GM19239 (cell line): ENCODE results near the gene RNASE12.
"Not testable (repeated sequence)": the region's sequence is repeated elsewhere in the genome, so short reads cannot be mapped to it uniquely, and the experiment has no call there.

Experiments used
- DNase-seq: peaks from one replicate; pipeline ENCODE4 v3.0.0; 2011; ENCODE audit warnings: low spot score; ENCODE audit not compliant: insufficient read length
- FAIRE-seq: peaks from 2 replicates; lab custom pipeline; 2011; peaks lifted over from hg19 to GRCh38; lab: Jason Lieb, UNC

Gene RNASE12, protein sequence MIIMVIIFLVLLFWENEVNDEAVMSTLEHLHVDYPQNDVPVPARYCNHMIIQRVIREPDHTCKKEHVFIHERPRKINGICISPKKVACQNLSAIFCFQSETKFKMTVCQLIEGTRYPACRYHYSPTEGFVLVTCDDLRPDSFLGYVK

DNA sequence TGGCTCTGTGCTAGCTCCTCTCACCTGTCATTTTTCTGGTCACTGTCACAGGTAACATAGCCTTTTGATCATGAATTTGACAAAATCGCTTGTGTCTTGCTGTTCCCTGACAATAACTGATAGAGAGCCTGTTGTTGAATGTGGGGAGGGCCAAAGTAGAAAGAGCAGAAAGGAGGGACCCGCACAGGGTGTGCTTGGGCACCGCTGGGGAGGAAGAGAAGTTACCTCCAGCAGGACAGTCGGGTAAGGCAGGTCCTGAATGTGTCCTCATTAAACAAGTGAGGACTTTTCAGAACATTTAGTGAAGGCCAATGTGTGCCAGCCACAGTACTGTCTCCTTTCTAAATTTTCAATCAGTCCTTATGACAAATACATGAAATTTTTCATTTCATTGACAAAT, at the start of gene RNASE12:
TSS of gene RNASE12 (minus strand) at position 142 of the 400 bp plus-strand sequence. CDS start 653 bp downstream, outside the sequence.
- DNase-seq (no peak), FAIRE-seq (no peak)

DNA sequence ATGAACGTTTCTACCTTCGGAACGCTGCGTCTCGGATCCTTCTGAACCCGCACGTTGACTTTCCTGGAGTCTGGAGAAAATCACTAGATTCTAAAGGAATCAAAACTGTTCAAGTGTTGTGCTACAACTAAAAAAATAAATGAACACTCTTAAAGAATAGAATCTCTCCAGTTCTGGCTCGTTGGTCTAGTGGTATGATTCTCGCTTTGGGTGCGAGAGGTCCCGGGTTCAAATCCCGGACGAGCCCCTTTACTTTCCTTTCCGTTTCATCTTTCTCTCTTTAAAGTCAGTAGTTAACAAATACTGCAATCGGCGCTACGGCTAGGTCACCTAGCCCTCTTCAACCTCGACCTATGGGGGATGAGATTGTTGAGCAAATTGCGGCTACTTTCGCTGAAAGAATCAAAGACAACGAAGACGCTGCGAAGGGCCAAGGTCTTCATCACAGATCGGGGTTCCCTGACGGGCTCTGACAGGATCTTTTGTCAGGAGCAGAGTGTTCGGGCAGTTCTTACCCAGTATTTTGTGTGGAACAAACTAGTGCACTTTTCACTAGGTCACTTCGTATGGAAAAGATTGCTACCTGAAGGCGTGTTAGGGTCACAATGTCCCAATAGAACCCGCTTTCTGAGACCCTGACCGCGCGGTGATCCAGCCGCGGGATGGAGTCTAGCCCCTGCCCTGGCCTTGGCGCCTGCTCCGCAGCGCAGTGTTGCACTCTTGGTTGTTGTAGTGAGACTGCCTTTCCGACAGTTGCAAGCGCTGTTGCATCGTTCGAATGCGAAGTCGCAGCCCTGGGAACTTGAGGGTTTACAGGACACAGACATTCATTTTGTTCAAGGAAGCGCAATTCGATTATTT, 41.9 kb upstream of the RNASE12 start:
- peak; percentile 90 for FAIRE-seq
- DNase-seq, result peak; percentile 69

DNA sequence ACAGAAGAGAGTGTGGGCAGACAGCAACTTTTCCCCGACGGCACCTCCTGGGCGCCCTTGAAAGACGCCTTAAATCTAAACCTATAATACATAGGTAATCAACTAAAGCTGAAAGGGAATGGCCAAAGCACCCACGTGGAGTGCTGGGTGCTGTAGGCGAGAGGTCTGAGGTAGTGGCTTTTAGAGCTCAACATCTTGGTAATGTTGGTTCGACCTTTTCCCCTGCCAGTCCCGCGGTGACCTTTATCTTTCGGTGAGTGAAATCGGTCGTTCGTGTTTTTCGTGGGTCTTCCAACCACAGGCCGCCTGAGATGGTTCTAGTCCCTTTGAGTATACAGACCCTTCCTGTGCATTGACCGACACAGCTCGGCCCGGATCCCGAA, 41.3 kb upstream of the RNASE12 start:
- DNase-seq, result no peak
- FAIRE-seq, result peak; percentile 65

DNA sequence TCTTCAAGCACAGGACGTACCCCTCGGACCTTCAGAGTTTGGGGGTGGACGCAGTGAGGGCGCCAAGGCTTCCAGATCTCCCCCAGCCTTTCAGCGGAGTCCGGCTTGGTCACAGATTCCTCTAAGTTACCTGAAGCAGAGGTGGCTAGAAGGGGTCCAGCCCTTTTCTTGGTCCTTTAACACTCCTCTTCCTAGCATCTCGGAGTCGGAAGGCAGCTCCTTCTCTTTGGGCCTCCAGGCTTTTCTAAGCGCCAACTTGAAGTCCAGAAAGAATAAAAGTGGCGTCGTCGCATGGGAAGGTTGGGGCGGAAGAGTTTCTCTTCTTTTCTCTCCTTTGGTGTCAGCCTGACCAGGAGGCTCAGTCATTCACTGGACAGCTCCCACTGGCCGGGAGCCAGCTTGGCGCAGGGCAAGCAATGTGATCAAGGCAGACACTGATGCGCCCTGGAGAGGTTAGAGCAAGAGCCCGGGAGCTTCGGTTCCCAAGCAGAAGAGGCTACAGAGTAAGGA, 40.8 kb upstream of the RNASE12 start:
- FAIRE-seq (peak; percentile 49), DNase-seq (no peak)

DNA sequence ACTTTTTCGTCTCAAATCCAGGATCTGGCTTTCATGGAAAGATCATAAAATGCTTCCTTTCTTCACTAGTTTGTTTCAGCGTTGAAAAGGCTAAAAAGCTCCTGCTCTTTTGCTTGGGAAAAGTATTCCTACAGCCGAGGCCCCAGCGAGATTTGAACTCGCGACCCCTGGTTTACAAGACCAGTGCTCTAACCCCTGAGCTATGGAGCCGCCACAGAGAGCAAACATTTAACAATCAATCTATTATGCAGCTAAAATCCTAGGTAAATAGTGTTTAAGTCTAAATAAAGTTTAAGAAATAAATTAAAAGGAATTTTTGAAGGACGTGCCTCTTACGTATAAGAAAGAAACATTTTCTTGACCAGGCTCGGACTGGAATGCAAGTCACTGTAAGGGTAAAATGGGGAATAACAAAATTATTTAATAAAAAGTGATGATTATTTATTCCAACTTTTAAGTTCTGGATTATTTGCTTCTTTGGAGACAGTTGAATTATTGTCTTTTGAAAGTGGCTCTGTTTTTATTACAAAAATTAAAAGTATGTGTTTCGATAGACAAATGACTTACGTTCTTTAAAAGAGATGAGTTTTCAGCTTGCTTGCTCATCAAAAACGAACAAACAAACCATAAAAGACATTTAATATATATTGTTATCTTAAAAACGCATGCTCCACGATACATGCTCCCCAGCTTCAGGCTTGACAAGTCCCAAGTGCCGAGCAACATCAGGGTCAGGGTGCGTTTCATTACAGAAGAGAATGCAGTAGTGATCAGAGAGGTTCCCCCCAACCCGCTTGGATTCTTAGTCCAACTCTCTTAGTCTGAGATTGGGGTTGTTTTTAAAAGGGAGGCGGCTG, 40.1 kb upstream of the RNASE12 start:
- DNase-seq (no peak), FAIRE-seq (peak; percentile 77)

DNA sequence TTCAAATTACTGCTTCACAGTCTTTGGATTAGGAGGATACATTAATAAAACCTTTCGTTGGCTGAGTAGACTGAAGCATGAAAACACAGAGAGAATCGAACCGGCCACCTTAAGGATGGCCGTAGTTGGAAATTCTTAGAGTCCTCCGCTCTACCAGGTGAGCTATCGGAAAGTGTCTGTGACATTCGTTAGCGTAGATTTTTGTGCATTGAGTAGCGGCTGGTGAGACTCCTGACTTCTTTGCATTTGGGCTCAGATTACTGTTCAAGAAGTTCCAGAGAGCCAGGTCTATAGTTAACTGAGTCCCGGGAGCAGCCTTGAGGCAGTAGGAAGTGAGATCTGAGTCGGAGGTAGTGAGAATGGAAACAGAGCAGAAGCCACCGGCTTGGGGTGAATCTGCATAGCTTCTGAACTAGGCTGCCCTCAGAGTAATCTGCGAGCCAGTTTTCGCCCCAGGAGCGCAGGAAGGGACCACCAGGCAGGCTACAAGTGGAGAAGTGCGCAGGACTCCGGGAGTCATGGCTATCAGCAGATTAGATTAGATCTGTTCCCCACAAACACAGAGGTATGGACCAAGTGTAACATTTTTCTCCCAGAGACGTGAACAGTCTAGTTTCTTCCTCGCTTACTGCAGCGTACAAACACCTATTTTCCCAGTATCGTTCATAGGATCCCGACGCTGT, 39.3 kb upstream of the RNASE12 start:
- DNase-seq (no peak), FAIRE-seq (peak; percentile 72)

DNA sequence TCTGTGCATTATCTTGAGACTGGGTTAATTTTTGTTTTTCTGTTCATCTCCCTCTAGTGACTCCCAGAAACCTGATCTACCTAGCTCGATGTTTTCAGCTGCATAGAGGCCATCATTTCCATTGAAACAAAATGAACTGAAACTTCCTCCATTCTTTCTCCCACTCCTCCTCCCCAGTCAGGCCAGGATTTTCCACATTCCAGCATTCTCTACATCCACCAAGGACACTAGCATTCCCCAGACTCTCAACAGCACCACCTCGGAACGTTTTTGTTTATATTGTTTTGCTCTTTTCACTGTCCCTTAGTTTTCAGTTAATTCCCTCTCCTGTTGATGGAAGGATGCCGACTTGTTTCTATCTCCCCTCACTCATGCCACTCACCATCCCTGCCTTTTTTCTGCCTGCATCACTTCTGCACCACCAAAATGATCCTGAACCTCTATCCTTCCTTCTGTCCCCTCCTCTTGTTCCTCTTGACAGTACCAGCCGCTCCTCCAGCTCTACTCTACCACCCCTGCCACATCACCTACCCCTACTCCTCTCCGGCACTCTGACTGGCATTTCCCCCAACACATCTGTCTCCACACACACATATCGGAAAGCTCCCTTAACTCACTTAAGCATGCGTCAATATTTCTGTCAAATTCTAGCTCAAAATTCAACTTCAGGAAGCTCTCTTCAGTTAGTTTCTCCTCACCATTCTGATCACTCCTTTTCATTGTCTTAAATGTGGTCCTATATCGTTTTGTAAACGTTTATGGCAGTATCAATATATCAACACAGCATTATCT, 37.1 kb upstream of the RNASE12 start:
- FAIRE-seq (no peak), DNase-seq (no peak)

DNA sequence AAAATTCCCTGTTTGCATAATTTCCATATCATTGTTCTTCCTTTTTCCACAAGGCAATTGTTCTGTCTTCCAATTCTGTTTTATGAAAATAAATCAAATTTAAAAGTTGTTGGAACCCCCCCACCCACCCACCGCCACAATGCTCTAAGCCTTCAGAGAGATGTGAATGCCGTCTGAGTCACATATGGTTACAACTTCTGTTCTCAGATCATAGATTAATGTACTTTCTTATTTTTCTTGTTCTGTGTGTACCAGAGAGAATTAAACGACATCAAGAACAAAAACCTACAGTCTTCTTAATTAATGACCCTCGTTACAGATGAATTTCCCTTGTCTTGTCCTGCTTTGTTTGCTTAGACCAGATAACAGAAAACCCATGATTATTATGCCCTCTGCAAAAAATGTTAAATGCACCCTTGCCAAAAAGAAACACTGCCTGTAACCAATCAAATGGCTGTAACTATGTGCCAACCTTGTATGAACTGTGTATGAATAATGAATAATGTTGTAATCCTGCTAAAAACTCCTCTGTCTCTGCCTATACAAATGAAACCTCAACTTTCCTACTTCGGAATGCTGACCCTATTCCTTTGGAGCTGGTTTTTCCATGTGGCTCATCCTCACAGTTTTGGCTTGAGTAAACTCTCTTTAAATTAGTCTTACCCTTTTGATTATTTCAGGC, 36.3 kb upstream of the RNASE12 start:
- no peak for DNase-seq
- FAIRE-seq, result no peak

DNA sequence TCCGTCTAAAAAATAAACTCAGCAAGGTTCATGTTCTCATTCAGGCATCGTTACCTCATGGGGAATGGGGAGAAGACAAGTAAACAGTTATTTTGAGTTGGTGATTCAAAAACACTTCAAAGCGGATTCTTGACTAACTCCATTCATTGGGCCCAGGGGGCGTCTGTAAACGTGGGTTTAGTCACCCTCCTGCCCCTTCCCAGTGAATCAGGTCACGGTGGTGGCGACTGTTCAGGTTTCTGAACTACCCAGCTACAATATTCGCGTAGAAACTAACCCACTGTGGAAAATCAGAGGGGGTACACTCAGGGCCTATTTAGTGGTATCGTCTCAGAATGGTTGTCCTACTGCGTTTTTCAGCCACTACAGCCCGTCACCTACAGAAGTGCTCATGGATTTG, 35.1 kb upstream of the RNASE12 start:
- no peak for FAIRE-seq
- no peak for DNase-seq

DNA sequence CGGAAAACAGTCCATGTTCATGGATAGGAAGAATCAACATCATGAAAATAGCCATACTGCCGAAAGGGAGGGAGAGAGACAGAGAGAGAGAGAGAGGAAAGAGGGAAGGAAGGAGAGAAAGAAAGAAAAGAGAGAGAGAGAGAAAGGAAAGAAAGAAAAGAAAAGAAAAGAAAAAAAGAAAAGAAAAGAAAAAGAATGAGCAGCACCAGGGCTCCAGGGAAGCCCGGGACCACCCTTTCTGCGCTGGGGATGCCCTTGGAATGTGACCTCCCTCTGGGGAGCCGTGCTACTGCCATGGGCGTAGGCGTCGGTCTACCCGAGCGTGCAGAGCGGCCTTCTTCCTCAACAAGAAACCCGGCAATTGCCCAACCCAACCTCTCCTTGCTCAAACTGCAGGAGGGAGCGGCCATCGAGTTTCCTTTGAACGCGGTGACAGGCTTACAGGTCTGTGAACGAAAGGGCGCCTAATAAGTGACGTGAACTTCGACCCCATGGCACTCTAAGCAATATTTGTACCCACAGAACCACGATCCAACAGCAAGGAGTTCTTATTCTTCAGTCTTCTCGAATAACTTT, 33.4 kb upstream of the RNASE12 start:
- DNase-seq (no peak), FAIRE-seq (no peak)

DNA sequence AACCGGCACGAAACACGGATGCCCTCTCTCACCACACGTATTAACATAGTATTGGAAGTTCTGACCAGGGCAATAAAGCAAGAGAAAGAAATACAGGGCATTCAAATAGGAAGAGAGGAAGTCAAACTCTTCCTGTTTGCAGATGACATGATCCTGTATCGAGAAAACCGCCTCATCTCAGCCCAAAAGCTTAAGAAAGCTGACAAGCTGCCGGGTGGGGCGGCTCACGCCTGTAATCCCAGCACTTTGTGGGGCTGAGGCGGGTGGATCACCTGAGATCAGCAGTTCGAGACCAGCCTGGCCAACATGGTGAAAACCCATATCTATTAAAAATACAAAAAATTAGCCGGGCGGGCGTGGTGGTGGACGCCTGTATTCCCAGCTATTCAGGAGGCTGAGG, 32.6 kb upstream of the RNASE12 start:
- FAIRE-seq, result peak; percentile 76

DNA sequence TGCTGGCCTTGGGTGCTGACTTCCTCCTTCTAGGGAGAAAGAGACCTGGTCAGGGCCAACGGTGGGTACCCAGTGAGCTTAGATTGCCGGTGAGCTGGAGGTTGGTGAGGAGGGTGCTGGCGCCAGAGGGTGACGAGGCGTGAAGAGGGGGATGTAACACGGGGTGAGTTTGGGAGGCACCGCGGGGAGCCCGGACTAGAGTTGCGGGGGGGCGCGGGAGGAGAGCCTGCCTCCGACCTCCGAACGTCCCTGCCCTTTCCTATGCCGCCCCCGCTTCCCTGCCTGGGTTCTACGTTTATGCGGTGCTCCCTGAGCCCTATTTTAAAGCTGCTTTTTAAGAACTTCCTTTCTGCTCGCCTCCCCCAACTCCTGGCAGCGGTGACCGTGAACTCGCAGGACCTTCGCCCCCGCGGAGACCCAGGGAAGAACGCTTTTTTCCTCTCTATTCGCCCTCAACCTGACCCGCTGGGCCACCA, 31.7 kb upstream of the RNASE12 start:
- FAIRE-seq, result peak; percentile 61

More for the DNA sequence above, 32.6 kb upstream of the RNASE12 start:
- DNase-seq, result no peak

DNA sequence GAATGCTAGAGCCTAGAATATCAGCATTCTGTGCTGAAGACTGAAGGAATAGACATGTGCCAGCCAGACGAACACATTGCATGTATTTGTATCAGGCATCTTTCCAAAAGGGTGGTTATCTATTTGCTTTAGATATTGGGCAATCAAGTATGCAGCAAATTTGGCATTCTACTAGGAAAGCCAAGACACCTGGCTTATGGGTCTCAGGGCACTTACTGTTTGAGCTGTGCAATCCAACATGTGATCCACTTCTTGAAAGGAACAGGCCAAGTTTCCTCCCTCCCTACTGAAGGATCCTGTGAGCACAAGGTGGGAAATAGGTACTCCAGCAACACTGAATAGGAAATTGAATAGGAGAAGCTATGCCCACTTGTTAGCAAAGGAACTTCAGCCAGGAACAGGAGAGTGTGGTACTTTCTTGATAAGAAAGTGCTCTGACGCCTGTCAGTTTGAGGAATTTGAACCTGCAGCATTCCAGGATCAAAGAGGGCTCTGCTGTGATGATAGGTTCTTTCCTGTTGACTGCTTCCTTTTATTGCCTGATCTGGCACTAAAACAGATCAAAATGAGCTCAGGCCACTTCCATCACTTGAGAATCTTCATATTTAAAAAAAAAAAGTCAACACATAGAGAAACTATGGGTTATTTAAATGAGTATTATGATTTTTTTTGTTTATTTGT, 29.8 kb upstream of the RNASE12 start:
- DNase-seq (no peak), FAIRE-seq (no peak)

More for the DNA sequence above, 31.7 kb upstream of the RNASE12 start:
- DNase-seq, result no peak

DNA sequence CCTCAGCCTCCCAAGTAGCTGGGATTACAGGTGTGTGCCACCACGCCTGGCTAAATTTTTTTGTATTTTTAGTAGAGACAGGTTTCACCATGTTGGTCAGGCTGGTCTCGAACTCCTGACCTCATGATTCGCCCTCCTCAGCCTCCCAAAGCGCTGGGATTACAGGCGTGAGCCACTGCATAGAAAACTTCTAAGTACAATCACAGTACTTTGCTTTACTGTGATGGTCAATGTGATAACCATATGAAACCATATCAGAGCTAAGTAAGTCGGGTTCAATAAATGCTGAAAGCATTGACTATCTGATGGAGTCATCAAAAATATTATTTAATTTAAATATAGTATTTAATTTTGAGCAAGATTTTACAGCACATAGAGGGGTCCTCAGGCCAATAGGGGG, 28.5 kb upstream of the RNASE12 start:
- DNase-seq, FAIRE-seq: not testable (repeated sequence)

DNA sequence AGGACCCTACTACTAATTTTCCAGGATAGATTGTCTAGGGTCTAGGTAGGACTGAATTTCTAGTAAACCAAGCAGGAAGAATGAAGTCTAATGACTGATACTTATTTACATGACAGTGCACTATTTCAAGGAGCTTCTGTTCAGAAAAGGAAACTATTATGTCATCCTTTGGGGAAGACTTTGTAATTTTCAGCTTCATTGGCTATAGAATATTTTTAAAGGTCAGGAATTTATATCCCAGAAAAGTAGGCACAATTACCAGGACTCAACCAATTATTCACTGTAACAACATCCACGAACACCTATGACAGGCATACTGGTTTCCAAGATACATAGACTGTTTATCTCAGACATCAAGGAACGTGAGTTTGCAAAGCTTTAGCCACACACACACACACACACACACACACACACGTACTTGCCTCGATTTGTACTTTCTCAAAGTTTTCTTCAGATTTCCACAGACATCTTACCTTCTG, 27.1 kb upstream of the RNASE12 start:
- FAIRE-seq (peak; percentile 35), DNase-seq (no peak)

DNA sequence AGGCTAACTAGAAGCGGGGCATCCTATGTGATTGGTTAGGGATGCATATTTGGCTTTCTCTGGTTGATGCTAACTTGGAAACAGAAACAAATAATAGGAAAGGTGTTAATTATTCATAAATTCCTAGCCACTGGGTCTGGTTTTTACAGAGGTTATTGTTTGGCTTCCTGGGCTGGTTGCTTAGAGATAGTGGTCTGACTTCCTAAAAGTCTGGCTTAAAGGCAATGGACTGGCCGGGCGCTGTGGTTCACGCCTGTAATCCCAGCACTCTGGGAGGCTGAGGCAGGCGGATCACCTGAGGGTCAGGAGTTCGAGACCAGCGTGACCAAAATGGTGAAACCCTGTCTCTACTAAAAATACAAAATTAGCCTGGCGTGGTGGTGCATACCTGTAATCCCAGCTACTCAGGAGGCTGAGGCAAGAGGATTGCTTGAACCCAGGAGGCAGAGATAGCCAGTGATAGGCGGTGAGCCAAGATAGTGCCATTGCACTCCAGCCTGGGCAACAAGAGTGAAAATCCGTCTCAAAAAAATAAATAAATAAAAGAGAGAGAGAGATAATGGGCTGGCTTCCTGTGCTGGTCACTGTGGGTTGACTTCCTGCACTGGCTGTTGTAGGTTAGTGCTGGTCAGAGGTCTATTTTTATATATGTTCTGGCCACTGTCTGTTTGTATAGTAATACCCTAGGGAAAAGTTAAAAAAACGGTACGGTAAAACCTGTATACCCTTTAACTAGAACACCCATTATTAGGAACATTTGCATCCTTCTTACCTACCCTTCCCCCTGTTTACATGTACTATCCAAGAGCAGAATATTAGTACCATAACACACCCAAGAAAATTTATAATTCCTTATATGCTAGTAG, 26.2 kb upstream of the RNASE12 start:
- FAIRE-seq (no peak), DNase-seq (no peak)

DNA sequence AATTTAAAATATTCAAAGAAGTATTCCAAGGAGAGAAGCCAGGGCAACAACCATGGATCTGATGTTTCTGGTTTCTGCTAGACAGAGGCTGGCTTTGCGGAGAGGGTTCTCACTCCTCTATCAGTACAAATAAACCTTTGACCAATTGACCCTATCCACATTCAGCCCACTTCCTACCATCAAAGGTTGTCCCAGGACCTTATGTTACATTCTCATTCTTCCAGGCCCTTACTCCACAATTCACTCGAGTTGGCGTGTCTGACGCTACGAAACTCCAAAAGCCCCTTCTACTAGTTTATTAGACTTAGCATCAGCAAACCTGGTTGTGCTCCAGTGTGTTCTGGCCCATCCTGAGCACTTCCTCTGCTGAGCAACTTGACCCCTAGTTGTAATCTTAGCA, 24.8 kb upstream of the RNASE12 start:
- FAIRE-seq (no peak), DNase-seq (no peak)
